ENCODE measurements around the gene POLDIP3.
"Not testable (repeated sequence)": the region's sequence is repeated elsewhere in the genome, so short reads cannot be mapped to it uniquely, and the experiment has no call there.

POLDIP3 gene

GRCh38 chr22:42611051-42611450 is 3.6 kb downstream of the POLDIP3 start:
- Mint-ChIP-seq H3K9me3 (peaks cover 26% of the 10 kb centered on the region), H3K4me1 (peaks cover 50% of the 10 kb centered on the region), H3K4me3 (peak overlapping the region; percentile 13), H3K27me3 (ENCODE audit: low read depth, poor library complexity) (peaks cover 4% of the 10 kb centered on the region), H3K36me3 (ENCODE audit: low read depth) (peaks cover 66% of the 10 kb centered on the region), H3K27ac (no peak overlapping the region)
- TF ChIP-seq CTCF (IDR thresholded peaks at IDR 0.05), result no peak
- no peak for DNase-seq

- H3K36me3 Mint-ChIP-seq (ENCODE audit: low read depth), result peaks cover 75% of the 10 kb centered on the region
- no peak for TF ChIP-seq CTCF (IDR thresholded peaks at IDR 0.05)
- peaks cover 31% of the 10 kb centered on the region for H3K9me3 Mint-ChIP-seq
- no peak overlapping the region for H3K4me3 Mint-ChIP-seq
- DNase-seq, result no peak
- H3K4me1 Mint-ChIP-seq, result peaks cover 41% of the 10 kb centered on the region
- H3K27me3 Mint-ChIP-seq (ENCODE audit: low read depth, poor library complexity), result peaks cover 4% of the 10 kb centered on the region
- no peak overlapping the region for H3K27ac Mint-ChIP-seq
These were observed 4.5 kb downstream of the POLDIP3 start for GRCh38 chr22:42610186-42610585.

- Mint-ChIP-seq H3K4me3 (no peak overlapping the region), H3K9me3 (peaks cover 31% of the 10 kb centered on the region), H3K27me3 (ENCODE audit: low read depth, poor library complexity) (no peaks in the 10 kb centered on the region), H3K36me3 (ENCODE audit: low read depth) (peaks cover 80% of the 10 kb centered on the region), H3K27ac (no peak overlapping the region), H3K4me1 (peaks cover 40% of the 10 kb centered on the region)
- no peak for DNase-seq
- TF ChIP-seq CTCF (IDR thresholded peaks at IDR 0.05), result no peak
These were observed 5.8 kb downstream of the POLDIP3 start for GRCh38 chr22:42608823-42609361.

- Mint-ChIP-seq H3K27ac (no peak overlapping the region), H3K4me3 (no peak overlapping the region), H3K4me1 (peaks cover 34% of the 10 kb centered on the region), H3K27me3 (ENCODE audit: low read depth, poor library complexity) (no peaks in the 10 kb centered on the region), H3K9me3 (peaks cover 31% of the 10 kb centered on the region), H3K36me3 (ENCODE audit: low read depth) (peaks cover 83% of the 10 kb centered on the region)
- no peak for TF ChIP-seq CTCF (IDR thresholded peaks at IDR 0.05)
- no peak for DNase-seq
These were observed 6.4 kb downstream of the POLDIP3 start for GRCh38 chr22:42608136-42608822.

- DNase-seq; H3K27ac Mint-ChIP-seq; H3K27me3 Mint-ChIP-seq (ENCODE audit: low read depth, poor library complexity); H3K4me3 Mint-ChIP-seq: not testable (repeated sequence)
- Mint-ChIP-seq H3K36me3 (ENCODE audit: low read depth) (peaks cover 85% of the 10 kb centered on the region), H3K9me3 (peaks cover 31% of the 10 kb centered on the region), H3K4me1 (peaks cover 28% of the 10 kb centered on the region)
These were observed 7.0 kb downstream of the POLDIP3 start for GRCh38 chr22:42607641-42608040.

GRCh38 chr22:42604403-42604802 is 10.3 kb downstream of the POLDIP3 start:
- H3K27me3 Mint-ChIP-seq (ENCODE audit: low read depth, poor library complexity), result no peaks in the 10 kb centered on the region
- TF ChIP-seq CTCF (IDR thresholded peaks at IDR 0.05), result no peak
- H3K4me1 Mint-ChIP-seq, result peaks cover 5% of the 10 kb centered on the region
- no peak for DNase-seq
- H3K4me3 Mint-ChIP-seq, result no peak overlapping the region
- H3K36me3 Mint-ChIP-seq (ENCODE audit: low read depth), result peaks cover 85% of the 10 kb centered on the region
- peaks cover 28% of the 10 kb centered on the region for H3K9me3 Mint-ChIP-seq
- no peak overlapping the region for H3K27ac Mint-ChIP-seq

Measured in nephron progenitor cell (in vitro differentiated cells).